ENCODE results near the gene CD300C.

- TF ChIP-seq EZH2 (IDR thresholded peaks at IDR 0.05; ENCODE audit: insufficient read depth, poor library complexity, severe bottlenecking) (no peak), EZH2phosphoT487 (IDR thresholded peaks at IDR 0.05; ENCODE audit: insufficient read depth, low read depth) (no peak)
Measured at GRCh38 chr17:74541176-74542111, 4.5 kb downstream of the CD300C start.
